Upper lobe of left lung (tissue), 6 donors: Measurements from ENCODE around the gene ZNF680. TPM values are rescaled to one million over a fixed set of nuclear protein-coding genes. Genes with fewer than 3 reads are reported as not detected.

Source experiments
- ATAC-seq, 2 donors: fragments of 200-7000 bp; cut with Tn5 transposase; one replicate each; pipeline ENCODE4 v1.9.1; 2022; ENCODE audit warnings: mild to moderate bottlenecking in 2 of 2, moderate library complexity in 2 of 2; ENCODE audit not compliant: low FRiP score in 2 of 2
- DNase-seq, 2 donors: peaks; one replicate each; pipeline ENCODE4 v3.0.0-alpha.2; 2019 to 2020
- H3K27ac ChIP-seq, 4 donors: fragments of 200-600 bp; sonication (generic); one replicate each; pipeline ENCODE4 v1.5.1; 2016 to 2019
- H3K27me3 ChIP-seq, 4 donors: fragments of 200-600 bp; sonication (generic); one replicate each; pipeline ENCODE4 v1.5.1; 2017 to 2019
- H3K36me3 ChIP-seq, 4 donors: fragments of 200-600 bp; sonication (generic); one replicate each; pipeline ENCODE4 v1.5.1; 2016 to 2019
- H3K4me1 ChIP-seq, 4 donors: fragments of 200-600 bp; sonication (generic); one replicate each; pipeline ENCODE4 v1.5.1; 2018 to 2019
- H3K4me3 ChIP-seq, 4 donors: fragments of 200-600 bp; sonication (generic); one replicate each; pipeline ENCODE4 v1.5.1; 2017 to 2019; ENCODE audit warnings: mild to moderate bottlenecking in 2 of 4, moderate library complexity in 1 of 4
- H3K9me3 ChIP-seq, 4 donors: fragments of 200-600 bp; sonication (generic); one replicate each; pipeline ENCODE4 v1.5.1; 2018 to 2019
- EP300 ChIP-seq, 4 donors: sonication (generic); formaldehyde crosslinking; IDR thresholded peaks; one replicate each; pipeline ENCODE4 v1.5.1; 2017; ENCODE audit warnings: antibody characterized with exemption in 4 of 4, control low read depth in 2 of 4
- POLR2A ChIP-seq, 4 donors: fragments of 450-650 bp; IDR thresholded peaks; one replicate each; pipeline ENCODE4 v1.5.1; 2016 to 2017; ENCODE audit warnings: antibody characterized with exemption in 4 of 4, mild to moderate bottlenecking in 2 of 4
- POLR2AphosphoS5 ChIP-seq, 2 donors: sonication (generic); formaldehyde crosslinking; IDR thresholded peaks; one replicate each; pipeline ENCODE4 v1.5.1; 2017; ENCODE audit warnings: antibody characterized with exemption in 2 of 2
- WGBS, 2 donors: methylation state at CpG; one replicate each; pipeline ENCODE4 v1.1.5; 2017 to 2018; 5-methylcytosine and 5-hydroxymethylcytosine counted together
- total RNA-seq, 6 donors: library from RNA; depleted of rRNA in 4 of 6; stranded (reverse); fragments of >200 nt in 4 of 6; gene quantifications; one replicate each; pipeline versions ENCODE4 v1.1.0 to v1.2.1, GENCODE V29; 2016 to 2021
- TF ChIP-seq, protein P1 (sequence below), 6 experiments: fragments of 450-650 bp in 4 of 6; fragments of 200-600 bp in 2 of 6; sonication (generic) in 2 of 6; IDR thresholded peaks; one replicate each; pipeline ENCODE4 v1.5.1; 2016 to 2019; ENCODE audit warnings: antibody characterized with exemption in 6 of 6
- donor health status: DM: no; HTN: no; CAD: no; lungs with moderate emphysema.
- donor health status: DM: no; HTN: yes; CAD: no; lungs with severe emphysema.

The ZNF680 gene
- total RNA-seq = 10 to 100 TPM in 4 of 6 donors, 1 to 10 TPM in 2; 4.0 to 20.3 (median 11.7) TPM

DNA sequence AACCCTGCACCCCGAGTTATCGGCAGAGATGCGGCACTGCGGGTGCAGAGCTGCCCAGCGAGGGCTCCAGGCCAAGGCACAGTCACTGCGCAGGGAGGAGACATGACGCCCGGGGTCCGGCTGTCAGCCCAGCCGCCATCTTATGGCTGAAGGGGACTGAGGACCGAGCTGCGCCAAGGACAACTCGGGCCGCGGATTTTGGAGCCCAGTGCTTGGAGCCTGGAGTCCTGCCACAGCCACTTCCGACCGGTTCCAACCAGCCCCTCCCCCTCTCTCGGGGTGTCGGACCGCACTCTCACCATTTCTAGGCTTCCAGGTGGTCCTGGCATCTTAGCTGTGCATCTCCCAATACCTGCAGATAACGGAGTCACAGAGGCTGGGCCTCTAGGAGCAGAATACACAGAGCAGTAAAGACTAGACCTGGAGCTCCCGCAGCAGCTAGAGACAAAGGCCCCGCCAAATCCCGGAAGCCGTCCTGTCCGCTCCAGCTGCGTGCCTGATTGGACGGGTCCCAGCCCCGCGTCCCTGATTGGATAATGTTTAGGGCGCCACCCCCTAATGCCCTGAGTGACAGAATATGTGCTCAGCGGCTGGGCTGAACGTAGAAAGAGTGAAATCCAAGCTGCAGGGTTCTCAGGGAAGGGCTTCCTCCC lies at the start of gene ZNF680:
Gene ZNF680 (minus strand): TSS at position 446 of the 653 bp plus-strand sequence. CDS start 117 bp downstream, at position 329.
- WGBS, 2 donors = 0% methylated on average over 20 to 33 of the region's 33 CpGs
- H3K27ac ChIP-seq = peak within 1 kb of the TSS; percentile 49 to 90 (median 85)

DNA sequence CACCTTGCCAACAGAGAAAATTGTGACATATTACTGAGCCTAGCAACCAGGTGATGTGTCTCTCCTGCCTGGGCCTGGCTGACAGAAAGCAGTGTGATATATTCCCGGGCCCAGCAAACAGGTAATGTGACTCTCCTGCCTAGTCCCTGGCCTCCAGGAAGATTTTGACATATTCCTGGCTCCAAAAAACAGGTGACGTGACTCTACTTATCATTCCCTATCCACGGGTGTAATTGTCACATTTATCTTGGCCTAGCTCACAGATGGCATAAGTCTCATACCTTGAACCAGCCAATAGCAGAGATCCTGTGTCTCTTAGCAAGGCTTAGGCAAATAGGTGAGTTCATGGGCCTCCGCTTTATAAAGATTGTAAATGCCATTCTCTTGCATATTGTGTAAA lies 49.6 kb upstream of the ZNF680 start:
- no peak overlapping the region for H3K4me3 ChIP-seq
- no peaks in the 10 kb centered on the region for H3K27me3 ChIP-seq
- no peak for ATAC-seq

More for the DNA sequence above, at the start of gene ZNF680:
- ATAC-seq = peak; percentile 98 to 99
- Histone ChIP-seq H3K9me3 (no peaks in the 10 kb centered on the region), H3K4me1 (peaks cover 7 to 34% (median 13%) of the 10 kb centered on the region in 4 donors), H3K4me3 (peak within 1 kb of the TSS; percentile 55 to 92 (median 88)), H3K27me3 (no peaks in the 10 kb centered on the region), H3K36me3 (no peaks in the 10 kb centered on the region)
- TF ChIP-seq POLR2AphosphoS5 (IDR thresholded peaks at IDR 0.05) (peak; percentile 48 to 71), POLR2A (IDR thresholded peaks at IDR 0.05) (peak in 3 of 4 donors; percentile 64 to 75 (median 70)), EP300 (IDR thresholded peaks at IDR 0.05) (no peak)
- TF ChIP-seq, protein P1, sequence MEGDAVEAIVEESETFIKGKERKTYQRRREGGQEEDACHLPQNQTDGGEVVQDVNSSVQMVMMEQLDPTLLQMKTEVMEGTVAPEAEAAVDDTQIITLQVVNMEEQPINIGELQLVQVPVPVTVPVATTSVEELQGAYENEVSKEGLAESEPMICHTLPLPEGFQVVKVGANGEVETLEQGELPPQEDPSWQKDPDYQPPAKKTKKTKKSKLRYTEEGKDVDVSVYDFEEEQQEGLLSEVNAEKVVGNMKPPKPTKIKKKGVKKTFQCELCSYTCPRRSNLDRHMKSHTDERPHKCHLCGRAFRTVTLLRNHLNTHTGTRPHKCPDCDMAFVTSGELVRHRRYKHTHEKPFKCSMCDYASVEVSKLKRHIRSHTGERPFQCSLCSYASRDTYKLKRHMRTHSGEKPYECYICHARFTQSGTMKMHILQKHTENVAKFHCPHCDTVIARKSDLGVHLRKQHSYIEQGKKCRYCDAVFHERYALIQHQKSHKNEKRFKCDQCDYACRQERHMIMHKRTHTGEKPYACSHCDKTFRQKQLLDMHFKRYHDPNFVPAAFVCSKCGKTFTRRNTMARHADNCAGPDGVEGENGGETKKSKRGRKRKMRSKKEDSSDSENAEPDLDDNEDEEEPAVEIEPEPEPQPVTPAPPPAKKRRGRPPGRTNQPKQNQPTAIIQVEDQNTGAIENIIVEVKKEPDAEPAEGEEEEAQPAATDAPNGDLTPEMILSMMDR (IDR thresholded peaks at IDR 0.05) = no peak
- peak; percentile 92 to 95 for DNase-seq

DNA sequence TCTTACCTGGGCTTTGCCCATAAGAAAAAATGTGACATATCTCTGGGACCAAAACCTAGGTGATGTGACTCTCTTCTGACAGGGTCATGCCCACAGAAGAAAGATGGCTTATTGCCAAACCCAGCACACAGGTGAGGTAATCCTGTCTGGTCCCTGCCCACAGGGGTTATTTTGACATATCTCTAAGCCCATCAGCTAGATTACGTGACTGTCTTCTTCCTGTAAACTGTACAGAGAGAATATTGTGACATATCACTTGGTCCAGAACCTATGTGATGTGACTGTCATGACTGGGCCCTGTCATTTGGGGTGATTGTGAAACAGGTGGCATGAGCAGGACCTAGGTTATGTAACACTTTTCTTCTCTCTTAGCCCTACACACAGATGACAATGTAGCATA lies 48.8 kb upstream of the ZNF680 start:
- Histone ChIP-seq H3K27me3 (no peaks in the 10 kb centered on the region), H3K4me3 (no peak overlapping the region), H3K36me3 (no peaks in the 10 kb centered on the region), H3K9me3 (no peaks in the 10 kb centered on the region), H3K4me1 (no peaks in the 10 kb centered on the region), H3K27ac (no peak overlapping the region)
- whole genome bisulfite sequencing, 2 donors = 71% methylated on average over 1 of the region's 1 CpG
- ATAC-seq (no peak), DNase-seq (no peak)
- TF ChIP-seq POLR2AphosphoS5 (IDR thresholded peaks at IDR 0.05) (no peak), POLR2A (IDR thresholded peaks at IDR 0.05) (no peak), EP300 (IDR thresholded peaks at IDR 0.05) (no peak)
- TF ChIP-seq, protein P1 (IDR thresholded peaks at IDR 0.05) = no peak

More for the DNA sequence above, 49.6 kb upstream of the ZNF680 start:
- no peak for DNase-seq
- peaks cover 0 to 7% (median 0%) of the 10 kb centered on the region in 4 donors for H3K9me3 ChIP-seq
- no peaks in the 10 kb centered on the region for H3K4me1 ChIP-seq
- no peak overlapping the region for H3K27ac ChIP-seq
- TF ChIP-seq, protein P1 (IDR thresholded peaks at IDR 0.05) = no peak
- TF ChIP-seq POLR2A (IDR thresholded peaks at IDR 0.05) = no peak
- TF ChIP-seq EP300 (IDR thresholded peaks at IDR 0.05) = no peak
- no peak for TF ChIP-seq POLR2AphosphoS5 (IDR thresholded peaks at IDR 0.05)
- no peaks in the 10 kb centered on the region for H3K36me3 ChIP-seq
- WGBS, 2 donors = 84% methylated on average over 4 of the region's 4 CpGs

DNA sequence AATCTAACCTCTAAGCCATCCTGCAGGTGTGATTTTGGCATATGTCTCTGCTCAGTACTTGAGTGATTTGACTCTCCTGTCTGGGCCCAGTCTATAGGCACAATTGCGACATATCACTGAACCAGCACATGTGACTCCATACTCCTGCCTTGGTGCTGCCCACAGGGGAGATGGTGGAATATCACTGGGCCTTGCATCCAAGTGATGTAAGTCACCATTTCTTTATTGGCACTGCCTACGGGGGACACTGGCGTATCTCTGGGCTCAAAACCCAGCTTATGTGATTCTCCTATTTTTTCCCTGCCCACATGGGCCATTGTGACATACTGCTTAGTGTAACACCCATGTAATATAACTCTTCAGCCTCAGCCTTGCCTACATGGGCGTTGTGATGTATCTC lies 48.1 kb upstream of the ZNF680 start:
- DNase-seq = no peak

More for the DNA sequence above, 48.1 kb upstream of the ZNF680 start:
- no peaks in the 10 kb centered on the region for H3K9me3 ChIP-seq
- no peaks in the 10 kb centered on the region for H3K4me1 ChIP-seq
- no peak overlapping the region for H3K4me3 ChIP-seq
- no peak for ATAC-seq
- 87 to 90% methylated on average over 3 to 4 of the region's 4 CpGs for WGBS, 2 donors
- H3K36me3 ChIP-seq = no peaks in the 10 kb centered on the region
- H3K27me3 ChIP-seq = no peaks in the 10 kb centered on the region
- TF ChIP-seq POLR2AphosphoS5 (IDR thresholded peaks at IDR 0.05) (no peak), EP300 (IDR thresholded peaks at IDR 0.05) (no peak), POLR2A (IDR thresholded peaks at IDR 0.05) (no peak)
- TF ChIP-seq, protein P1 (IDR thresholded peaks at IDR 0.05) = no peak
- no peak overlapping the region for H3K27ac ChIP-seq
